OCI-LY3 (cell line): ENCODE data around the gene PLA2G4D.

Experiments used
- EZH2phosphoT487 ChIP-seq: fragments of 200-600 bp; shearing (Covaris generic); IDR thresholded peaks from 2 replicates; pipeline ENCODE4 v1.6.1; 2018; ENCODE audit warnings: antibody characterized with exemption, mixed run types, low read depth
- TF ChIP-seq, protein P1 (sequence below): fragments of 200-600, 300-600 bp; sonication (generic); IDR thresholded peaks from 2 replicates; pipeline ENCODE4 v1.5.1; 2014; ENCODE audit warnings: antibody characterized with exemption, low read length, low read depth

DNA sequence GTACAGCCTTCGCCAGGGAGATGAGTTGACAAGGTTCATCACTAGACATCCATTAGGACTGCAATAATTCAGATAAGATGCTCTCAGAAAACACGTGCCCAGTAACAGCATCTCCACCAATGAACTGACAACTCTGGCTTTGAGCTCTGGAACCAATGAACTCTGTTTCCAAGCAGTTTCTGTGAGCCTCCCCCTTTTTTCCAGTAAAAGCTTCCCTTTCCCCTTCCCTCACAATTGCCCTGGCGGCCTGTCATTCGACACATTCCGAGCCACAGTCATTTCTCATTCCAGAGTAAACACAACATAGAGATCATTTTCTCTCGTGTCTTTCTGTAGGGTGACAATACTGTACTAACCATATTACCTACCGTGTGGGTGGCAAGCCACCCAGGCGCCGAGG, 3.6 kb downstream of the PLA2G4D start:
- TF ChIP-seq, protein P1, sequence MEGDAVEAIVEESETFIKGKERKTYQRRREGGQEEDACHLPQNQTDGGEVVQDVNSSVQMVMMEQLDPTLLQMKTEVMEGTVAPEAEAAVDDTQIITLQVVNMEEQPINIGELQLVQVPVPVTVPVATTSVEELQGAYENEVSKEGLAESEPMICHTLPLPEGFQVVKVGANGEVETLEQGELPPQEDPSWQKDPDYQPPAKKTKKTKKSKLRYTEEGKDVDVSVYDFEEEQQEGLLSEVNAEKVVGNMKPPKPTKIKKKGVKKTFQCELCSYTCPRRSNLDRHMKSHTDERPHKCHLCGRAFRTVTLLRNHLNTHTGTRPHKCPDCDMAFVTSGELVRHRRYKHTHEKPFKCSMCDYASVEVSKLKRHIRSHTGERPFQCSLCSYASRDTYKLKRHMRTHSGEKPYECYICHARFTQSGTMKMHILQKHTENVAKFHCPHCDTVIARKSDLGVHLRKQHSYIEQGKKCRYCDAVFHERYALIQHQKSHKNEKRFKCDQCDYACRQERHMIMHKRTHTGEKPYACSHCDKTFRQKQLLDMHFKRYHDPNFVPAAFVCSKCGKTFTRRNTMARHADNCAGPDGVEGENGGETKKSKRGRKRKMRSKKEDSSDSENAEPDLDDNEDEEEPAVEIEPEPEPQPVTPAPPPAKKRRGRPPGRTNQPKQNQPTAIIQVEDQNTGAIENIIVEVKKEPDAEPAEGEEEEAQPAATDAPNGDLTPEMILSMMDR = no peak
- no peak for TF ChIP-seq EZH2phosphoT487
